Medulla oblongata (tissue), 1 donor: Measurements from ENCODE around the gene HAPLN2.
A peak's percentile ranks its signal among the peaks of the same experiment; 100 is the strongest.

Experiments used
- DNase-seq: peaks from one replicate; pipeline ENCODE4 v3.0.0-alpha.2; 2015; ENCODE audit errors: extremely low spot score

The HAPLN2 gene

DNA sequence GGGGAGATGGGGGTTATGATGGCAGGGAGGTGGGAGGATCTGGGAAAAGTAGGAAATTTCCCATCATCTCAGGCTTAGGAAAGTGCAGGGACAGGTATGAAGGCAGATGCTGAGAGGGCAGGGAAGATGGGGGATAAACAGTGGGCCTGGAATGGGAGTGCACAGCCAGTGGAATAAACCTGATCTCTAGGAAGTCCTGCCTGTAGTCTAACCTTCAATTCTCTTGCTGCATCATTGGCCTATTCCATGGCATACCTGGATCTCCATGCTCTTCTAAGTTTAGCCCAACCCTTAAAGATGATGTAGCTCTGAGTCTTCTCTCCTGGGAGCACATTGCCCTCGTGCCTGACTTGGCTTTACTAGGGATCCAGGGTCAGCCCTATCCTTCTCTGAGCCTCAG lies 25.4 kb downstream of the HAPLN2 start:
- DNase-seq = no peak

DNA sequence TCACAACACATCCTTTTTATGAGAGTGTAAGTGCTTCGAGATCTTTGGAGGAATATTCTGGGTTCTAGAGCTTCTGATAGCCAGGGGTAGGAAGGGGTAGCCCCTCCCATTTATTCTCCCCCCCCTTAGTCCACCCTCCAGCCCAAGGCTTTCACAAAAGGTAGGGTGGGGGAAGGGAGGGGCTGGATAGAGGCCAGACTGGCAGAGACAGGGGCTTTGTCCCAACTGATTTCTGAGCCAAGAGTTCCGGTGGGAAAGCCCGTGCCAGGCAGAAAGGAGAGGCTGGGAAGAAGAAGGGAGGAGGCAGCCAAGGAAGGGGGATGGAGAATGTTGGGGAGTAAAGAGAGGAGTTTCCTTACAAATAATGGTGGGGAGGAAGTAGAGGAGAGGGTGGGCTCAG lies 25.8 kb downstream of the HAPLN2 start:
- no peak for DNase-seq

DNA sequence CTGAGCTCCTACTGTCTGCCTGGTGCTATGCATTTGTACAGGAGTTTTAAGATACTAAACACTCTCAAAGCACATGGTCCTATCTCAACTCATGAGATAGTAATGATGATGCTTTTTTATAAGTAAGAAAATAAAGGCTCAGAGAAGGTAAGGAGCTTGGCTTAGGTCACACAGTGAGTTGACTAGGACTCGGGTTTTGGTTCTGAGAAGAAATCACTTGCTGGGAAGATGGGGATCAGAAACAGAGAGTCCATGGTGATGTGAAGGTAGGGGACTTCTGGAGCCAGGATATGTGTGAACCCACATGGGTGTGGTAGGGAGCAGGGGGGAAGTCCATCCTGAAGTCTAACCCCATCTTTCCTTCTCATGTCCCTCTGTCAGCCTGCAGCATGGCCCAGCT lies 26.5 kb downstream of the HAPLN2 start:
- no peak for DNase-seq

DNA sequence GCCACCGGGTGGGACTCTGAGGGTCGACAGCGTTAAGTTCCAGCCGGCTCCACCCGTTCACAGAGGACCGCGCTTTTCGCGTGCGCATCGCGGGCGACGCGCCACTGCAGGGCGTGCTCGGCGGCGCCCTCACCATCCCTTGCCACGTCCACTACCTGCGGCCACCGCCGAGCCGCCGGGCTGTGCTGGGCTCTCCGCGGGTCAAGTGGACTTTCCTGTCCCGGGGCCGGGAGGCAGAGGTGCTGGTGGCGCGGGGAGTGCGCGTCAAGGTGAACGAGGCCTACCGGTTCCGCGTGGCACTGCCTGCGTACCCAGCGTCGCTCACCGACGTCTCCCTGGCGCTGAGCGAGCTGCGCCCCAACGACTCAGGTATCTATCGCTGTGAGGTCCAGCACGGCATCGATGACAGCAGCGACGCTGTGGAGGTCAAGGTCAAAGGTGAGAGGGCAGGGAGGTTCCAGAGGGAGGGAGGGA lies 27.6 kb downstream of the HAPLN2 start:
- DNase-seq = no peak

DNA sequence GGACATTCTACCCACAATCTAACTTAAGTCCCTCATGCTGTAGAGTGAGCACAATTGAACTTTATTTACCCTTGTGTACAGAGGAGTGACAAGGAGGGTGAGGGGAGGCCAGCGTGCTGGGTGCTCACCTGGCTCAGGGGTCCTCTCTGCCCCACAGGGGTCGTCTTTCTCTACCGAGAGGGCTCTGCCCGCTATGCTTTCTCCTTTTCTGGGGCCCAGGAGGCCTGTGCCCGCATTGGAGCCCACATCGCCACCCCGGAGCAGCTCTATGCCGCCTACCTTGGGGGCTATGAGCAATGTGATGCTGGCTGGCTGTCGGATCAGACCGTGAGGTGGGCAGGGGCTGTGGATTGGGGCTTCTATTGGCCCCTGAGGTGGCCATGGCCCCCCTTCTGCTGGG lies 28.1 kb downstream of the HAPLN2 start:
- no peak for DNase-seq

DNA sequence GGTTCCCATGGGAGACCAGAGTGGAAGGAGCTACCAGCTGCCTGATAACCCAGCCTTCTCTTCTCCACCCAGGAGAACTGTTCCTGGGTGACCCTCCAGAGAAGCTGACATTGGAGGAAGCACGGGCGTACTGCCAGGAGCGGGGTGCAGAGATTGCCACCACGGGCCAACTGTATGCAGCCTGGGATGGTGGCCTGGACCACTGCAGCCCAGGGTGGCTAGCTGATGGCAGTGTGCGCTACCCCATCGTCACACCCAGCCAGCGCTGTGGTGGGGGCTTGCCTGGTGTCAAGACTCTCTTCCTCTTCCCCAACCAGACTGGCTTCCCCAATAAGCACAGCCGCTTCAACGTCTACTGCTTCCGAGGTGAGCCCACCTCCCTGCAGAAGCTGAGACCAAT lies 29.3 kb downstream of the HAPLN2 start:
- DNase-seq = no peak

DNA sequence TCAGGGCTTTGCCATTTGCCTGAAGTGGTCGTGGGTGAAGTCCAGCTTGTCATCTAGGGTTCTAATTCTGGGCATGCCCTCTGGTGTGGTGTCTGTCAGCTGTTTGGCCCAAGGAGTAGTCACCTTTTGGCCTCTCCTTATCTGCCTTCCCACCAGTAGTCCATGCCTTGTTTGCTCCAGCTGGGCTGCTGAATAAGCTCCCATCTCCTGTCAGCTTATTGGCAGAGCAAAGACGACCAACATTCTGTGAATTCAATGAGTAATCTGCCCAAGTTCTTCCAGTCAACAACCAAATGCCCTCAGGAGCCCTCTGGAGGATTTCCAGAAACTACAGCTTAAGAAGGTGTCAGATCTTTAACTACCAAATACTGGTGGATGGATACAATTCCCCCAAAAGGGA lies 29.7 kb downstream of the HAPLN2 start:
- no peak for DNase-seq

DNA sequence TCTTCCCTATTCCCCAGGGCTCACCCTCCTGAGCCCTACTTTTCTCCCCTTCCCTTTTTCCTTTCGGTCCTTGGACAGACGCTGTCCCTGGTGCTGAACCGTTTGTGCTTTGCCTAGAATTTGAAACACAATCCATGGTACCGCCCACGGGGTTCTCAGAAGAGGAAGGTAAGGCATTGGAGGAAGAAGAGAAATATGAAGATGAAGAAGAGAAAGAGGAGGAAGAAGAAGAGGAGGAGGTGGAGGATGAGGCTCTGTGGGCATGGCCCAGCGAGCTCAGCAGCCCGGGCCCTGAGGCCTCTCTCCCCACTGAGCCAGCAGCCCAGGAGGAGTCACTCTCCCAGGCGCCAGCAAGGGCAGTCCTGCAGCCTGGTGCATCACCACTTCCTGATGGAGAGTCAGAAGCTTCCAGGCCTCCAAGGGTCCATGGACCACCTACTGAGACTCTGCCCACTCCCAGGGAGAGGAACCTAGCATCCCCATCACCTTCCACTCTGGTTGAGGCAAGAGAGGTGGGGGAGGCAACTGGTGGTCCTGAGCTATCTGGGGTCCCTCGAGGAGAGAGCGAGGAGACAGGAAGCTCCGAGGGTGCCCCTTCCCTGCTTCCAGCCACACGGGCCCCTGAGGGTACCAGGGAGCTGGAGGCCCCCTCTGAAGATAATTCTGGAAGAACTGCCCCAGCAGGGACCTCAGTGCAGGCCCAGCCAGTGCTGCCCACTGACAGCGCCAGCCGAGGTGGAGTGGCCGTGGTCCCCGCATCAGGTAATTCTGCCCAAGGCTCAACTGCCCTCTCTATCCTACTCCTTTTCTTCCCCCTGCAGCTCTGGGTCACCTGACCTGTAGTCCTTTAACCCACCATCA lies 33.1 kb downstream of the HAPLN2 start:
- DNase-seq = no peak

DNA sequence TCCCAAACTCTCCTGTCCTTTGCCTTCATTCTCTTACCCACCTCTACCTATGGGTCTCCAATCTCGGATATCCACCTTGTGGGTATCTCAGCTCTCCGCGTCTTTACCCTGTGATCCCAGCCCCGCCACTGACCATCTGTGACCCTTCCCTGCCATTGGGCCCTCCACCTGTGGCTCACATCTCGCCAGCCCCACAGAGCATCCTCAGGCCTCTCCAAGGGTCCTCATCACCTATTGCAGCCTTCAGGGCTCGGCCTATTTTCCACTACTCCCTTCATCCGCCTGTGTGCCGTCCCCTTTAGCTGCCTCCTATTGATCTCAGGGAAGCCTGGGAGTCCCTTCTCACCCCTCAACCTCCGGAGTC lies 33.8 kb downstream of the HAPLN2 start:
- DNase-seq = no peak

DNA sequence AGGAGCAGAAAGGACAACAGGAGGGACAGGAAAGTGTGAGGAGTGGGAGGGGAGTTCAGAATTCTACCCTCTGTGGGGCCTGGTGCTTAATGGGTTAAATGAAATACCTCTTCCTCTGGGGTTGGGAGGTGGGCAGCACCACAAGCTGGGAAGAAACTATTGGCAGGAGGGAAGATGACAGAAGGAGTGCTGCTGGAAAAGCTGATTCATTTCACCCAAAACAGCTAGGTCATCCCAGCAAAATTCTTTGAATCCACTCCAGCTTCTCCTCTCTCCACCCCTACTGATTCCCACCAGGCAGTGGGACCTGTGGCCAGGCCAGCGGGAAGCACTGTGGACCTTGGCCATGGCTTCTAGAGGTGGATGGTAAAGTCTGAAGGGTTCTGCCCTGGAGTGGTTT lies 35.5 kb downstream of the HAPLN2 start:
- DNase-seq = no peak

DNA sequence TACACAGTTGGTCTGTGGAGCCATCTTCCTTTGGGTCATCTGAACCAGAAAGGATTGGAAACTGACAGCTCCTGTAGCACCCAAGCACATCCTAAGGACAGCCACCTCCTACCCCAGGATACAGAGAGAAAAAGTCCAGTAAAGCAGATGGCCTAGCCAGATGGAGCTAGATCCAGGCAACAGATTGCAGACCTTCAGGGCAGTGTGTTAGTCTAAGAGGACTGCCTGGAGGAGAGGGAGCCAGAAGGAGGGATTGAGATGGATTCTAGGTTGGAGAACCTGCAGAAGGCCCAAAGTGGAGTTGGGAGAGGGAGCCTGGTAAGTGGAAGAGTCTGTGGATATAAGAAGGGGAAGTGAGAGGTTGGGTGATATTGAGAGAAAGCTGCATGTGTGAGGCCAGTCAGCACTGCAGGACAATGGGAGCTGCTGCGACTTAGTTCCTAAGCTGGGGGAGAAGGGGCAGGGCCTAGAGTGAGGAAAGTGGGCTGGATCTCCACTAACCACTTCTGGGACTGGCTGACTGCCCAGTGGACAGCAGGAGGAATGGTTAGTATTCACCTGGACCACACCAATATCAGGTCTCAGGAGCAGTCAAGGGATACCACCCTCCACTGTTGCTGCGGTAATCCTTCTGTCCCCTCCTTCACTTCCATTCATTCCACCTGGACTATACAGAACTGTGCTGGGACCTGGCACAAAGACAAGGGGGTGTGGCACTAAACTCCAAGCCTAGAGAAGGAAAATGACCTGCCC lies 36.1 kb downstream of the HAPLN2 start:
- no peak for DNase-seq

DNA sequence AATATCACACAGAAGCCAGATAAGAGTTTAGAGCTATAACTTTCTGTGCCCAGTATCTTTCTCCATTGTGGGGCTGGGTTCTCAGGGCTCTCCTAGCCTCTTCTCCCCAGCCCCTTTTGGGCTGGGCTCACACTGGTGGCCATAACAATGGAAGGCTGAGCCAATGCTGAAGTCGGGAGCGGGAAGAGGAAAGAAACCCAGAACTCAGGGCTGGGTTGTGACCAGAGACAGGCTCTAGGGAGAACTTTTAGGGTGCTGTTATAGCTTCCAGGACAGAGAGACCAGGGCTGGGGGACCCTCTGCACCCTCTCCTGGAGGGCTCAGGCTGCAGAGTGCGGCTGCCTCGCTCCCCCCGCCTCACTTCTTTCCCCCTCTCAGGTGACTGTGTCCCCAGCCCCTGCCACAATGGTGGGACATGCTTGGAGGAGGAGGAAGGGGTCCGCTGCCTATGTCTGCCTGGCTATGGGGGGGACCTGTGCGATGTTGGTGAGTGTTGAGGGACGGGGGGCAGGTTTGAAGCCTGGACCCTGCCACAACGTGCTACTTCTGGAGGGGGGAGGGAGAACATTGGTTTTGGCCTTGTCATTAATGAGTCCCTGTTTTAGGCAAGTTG lies 36.8 kb downstream of the HAPLN2 start:
- DNase-seq = no peak

DNA sequence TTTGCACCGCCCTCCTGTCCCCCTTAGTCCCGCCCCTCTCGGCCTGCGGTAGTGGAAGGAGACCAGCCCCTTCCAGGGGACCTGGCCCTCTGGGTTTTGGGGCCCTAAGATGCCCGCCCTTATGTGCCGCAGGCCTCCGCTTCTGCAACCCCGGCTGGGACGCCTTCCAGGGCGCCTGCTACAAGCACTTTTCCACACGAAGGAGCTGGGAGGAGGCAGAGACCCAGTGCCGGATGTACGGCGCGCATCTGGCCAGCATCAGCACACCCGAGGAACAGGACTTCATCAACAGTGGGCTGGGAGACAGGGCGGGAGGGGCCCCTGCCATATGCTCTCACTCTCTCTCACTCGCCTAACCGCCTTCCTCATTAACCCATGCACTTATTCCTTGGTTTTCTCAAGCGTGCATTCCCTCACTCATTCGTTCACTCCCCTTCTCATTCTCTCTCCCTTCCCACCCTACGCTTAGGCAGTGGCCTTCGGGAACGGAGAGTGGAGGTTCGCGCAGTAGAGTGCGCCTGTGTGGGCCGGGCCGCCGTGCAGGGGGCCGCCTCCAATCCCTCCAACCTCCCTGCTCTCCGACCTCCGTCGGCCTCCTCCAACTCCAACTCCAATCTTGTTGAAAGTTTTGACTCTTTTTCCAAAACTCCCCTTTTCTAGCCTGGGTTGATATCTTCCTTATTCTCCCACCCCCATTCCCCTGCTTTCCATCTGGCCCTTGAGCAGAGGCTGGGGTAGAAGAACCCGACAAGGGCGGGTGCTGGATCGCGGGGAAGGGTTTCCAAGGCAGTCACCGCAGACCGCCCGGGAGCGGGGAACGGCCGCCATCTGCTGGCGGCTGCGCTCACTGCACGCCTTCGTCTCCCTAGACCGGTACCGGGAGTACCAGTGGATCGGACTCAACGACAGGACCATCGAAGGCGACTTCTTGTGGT lies 37.9 kb downstream of the HAPLN2 start:
- peak; percentile 83 for DNase-seq

DNA sequence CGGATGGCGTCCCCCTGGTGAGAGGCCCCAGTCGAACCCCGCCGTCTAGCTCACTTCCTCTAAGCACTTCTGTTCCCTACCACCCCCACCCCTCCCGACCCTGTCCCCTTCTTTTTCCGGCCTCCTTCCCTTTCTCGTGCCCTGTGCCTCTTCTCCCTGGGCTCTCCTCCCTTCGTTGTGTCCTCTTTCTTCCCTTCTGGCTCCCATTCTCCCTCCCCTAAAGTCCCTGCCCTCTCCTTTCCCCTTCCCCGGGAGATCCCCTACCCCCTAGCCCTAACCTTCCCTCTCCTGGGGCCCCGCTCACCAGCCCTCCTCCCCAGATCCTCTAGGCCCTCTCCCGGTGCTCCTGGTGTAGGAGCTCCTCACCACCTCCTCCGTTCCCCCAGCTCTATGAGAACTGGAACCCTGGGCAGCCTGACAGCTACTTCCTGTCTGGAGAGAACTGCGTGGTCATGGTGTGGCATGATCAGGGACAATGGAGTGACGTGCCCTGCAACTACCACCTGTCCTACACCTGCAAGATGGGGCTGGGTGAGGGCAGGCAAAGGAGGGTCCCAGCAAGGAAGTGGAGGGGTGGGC lies 38.6 kb downstream of the HAPLN2 start:
- no peak for DNase-seq

DNA sequence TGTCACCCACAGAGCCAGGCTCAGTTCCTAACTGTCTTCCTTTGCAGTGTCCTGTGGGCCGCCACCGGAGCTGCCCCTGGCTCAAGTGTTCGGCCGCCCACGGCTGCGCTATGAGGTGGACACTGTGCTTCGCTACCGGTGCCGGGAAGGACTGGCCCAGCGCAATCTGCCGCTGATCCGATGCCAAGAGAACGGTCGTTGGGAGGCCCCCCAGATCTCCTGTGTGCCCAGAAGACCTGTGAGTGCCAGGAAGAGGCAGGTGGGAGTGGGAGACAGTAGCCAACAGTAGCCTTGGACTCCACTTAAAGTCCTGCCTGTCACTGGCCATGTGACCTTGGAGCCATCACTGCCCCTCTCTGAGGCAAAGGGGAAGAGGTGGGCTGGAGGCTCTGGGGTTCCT lies 39.3 kb downstream of the HAPLN2 start:
- no peak for DNase-seq

DNA sequence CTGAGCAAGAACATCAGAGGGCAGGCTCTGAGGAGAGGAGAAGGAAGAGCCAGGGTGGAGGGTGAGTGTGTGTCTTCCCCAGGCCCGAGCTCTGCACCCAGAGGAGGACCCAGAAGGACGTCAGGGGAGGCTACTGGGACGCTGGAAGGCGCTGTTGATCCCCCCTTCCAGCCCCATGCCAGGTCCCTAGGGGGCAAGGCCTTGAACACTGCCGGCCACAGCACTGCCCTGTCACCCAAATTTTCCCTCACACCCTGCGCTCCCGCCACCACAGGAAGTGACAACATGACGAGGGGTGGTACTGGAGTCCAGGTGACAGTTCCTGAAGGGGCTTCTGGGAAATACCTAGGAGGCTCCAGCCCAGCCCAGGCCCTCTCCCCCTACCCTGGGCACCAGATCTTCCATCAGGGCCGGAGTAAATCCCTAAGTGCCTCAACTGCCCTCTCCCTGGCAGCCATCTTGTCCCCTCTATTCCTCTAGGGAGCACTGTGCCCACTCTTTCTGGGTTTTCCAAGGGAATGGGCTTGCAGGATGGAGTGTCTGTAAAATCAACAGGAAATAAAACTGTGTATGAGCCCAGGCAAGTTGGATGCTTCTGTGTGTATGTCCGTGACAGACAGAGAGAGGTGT lies 39.8 kb downstream of the HAPLN2 start:
- no peak for DNase-seq

DNA sequence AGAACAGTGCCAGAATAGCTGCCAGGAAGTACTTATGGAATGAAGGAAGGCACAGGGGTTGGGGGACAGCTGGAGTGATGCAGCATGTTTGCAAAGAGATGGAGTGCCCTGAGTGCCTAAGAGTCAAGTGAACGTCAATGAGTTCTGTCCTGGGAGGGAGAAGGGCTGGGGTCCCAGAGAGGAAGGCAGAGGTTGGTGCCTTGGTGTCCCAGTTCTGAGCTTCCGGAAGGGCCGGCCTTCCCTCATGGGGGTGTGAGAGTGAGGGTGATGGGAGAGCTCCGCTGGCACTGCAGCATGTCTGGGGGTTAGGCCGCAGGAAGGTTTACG lies 40.4 kb downstream of the HAPLN2 start:
- DNase-seq = no peak

DNA sequence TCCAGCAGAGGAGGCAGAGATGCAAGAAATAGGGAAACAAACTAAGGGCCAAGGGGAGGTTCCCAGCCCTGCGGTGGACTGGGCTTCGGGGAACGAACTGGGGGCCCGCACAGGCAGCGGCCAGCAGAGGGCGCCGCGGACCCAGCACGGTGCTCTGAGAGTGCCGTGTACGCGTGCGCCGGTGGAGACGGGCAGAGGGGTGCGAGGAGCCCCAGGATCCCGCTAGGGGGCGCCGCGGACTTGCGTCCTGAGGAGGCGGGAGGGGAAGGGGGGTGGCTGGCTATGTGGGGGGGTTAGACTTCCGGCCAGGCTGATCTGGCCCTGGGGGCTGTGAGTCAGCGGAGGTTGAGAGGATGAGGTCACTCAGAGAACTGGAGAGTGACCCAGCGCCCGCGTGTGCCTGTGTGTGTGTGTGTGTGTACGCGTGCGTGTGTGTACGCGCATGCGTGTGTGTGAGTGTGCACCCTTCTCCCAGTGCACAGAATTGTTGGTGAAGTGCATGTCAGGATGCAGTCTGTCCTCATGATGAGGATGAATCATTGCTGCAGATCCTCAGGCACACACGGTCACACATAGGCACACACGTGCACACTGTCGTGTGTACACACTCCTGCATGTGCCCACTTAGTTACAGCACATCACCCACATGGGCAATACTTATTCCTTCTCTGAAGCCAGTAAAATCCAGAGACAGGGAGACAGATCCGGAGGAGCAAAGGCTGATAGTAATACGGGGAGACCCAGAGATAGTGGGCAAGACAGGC lies 41.0 kb downstream of the HAPLN2 start:
- DNase-seq = peak; percentile 97

DNA sequence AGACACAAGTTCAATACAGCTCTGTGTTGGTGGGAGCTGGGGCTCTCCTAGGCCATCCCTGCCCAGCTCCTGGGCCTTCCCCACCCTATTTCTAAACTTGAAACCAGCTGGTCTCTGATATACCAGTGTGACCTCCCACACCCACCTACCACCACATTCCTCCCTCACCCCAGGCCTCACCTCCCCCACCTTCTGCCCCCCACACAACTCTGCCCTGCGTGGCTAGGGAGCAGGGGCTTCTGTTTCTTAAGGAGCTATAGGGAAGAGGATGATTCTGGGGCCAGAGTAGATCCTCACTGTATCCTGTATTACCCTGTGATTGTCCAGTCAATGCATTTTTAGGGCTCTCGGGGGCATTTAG lies 41.5 kb downstream of the HAPLN2 start:
- no peak for DNase-seq
